G401 (cell line): ENCODE measurements around the gene HSD17B1. TPM values are rescaled to one million over a fixed set of nuclear protein-coding genes. Genes with fewer than 3 reads are reported as not detected.
"Not testable (repeated sequence)": the region's sequence is repeated elsewhere in the genome, so short reads cannot be mapped to it uniquely, and the experiment has no call there.

Source experiments
- DNase-seq: peaks from one replicate; pipeline ENCODE4 v3.0.0-alpha.2; 2015; ENCODE audit warnings: low spot score
- in situ Hi-C: cut with HindIII; loops from 2 replicates; pipeline ENCODE4 v1.10.0; 2016; ENCODE audit warnings: low sequenced_read_pairs, mixed read lengths
- total RNA-seq: library from RNA; depleted of rRNA; stranded (reverse); fragments of >200 nt; shearing (Covaris generic); gene quantifications from 2 replicates; pipeline ENCODE4 v1.2.3, GENCODE V29; 2014; rRNA removed

Gene HSD17B1
- total RNA-seq: 3.5 and 4.4 TPM in 2 replicates

- in situ Hi-C loops, DNase-seq: not testable (repeated sequence)
Measured at GRCh38 chr17:42552736-42553135, at the start of gene HSD17B1. Gene HSD17B1, plus strand, starts transcription at chr17:42552923. Its CDS starts 11 bp downstream, at chr17:42552934.

- in situ Hi-C loops: no loop called here
Measured at GRCh38 chr17:42502926-42503325, 49.8 kb upstream of the HSD17B1 start.

GRCh38 chr17:42507671-42508070, 45.1 kb upstream of the HSD17B1 start:
- in situ Hi-C loops: no loop called here

More at GRCh38 chr17:42502926-42503325, 49.8 kb upstream of the HSD17B1 start:
- no peak for DNase-seq

GRCh38 chr17:42508426-42509165, 44.1 kb upstream of the HSD17B1 start:
- no peak for DNase-seq
- in situ Hi-C loops: no loop called here

More at GRCh38 chr17:42507671-42508070, 45.1 kb upstream of the HSD17B1 start:
- DNase-seq: no peak

- in situ Hi-C loops: no loop called here
- DNase-seq: no peak
Measured at GRCh38 chr17:42509409-42509808, 43.3 kb upstream of the HSD17B1 start.

GRCh38 chr17:42509841-42510240, 42.9 kb upstream of the HSD17B1 start:
- DNase-seq: no peak
- in situ Hi-C loops: no loop called here

- DNase-seq: no peak
- in situ Hi-C loops: no loop called here
Measured at GRCh38 chr17:42512246-42512645, 40.5 kb upstream of the HSD17B1 start.

GRCh38 chr17:42512733-42513251, 39.9 kb upstream of the HSD17B1 start:
- DNase-seq: no peak
- in situ Hi-C loops: no loop called here

- in situ Hi-C loops: no loop called here
- DNase-seq: no peak
Measured at GRCh38 chr17:42513686-42514085, 39.0 kb upstream of the HSD17B1 start.

- in situ Hi-C loops: no loop called here
- no peak for DNase-seq
Measured at GRCh38 chr17:42514279-42514678, 38.4 kb upstream of the HSD17B1 start.

- in situ Hi-C loops: no loop called here
- DNase-seq: no peak
Measured at GRCh38 chr17:42514867-42515266, 37.9 kb upstream of the HSD17B1 start.

GRCh38 chr17:42517516-42517915, 35.2 kb upstream of the HSD17B1 start:
- peak; percentile 67 for DNase-seq
- in situ Hi-C loops: no loop called here

- in situ Hi-C loops: no loop called here
Measured at GRCh38 chr17:42518046-42518754, 34.5 kb upstream of the HSD17B1 start.

GRCh38 chr17:42518755-42519545, 33.8 kb upstream of the HSD17B1 start:
- peak; percentile 32 for DNase-seq
- in situ Hi-C loops: no loop called here

More at GRCh38 chr17:42518046-42518754, 34.5 kb upstream of the HSD17B1 start:
- no peak for DNase-seq

- in situ Hi-C loops: loop anchor here (5.0 kb wide), 1 partner anchor 98 kb away; the partner anchor contains the start of gene CAVIN1
- peak; percentile 79 for DNase-seq
Measured at GRCh38 chr17:42519546-42520491, 32.9 kb upstream of the HSD17B1 start.

- no peak for DNase-seq
- in situ Hi-C loops: loop anchor here (5.0 kb wide), 1 partner anchor 98 kb away; the partner anchor contains the start of gene CAVIN1
Measured at GRCh38 chr17:42520540-42520951, 32.2 kb upstream of the HSD17B1 start.

GRCh38 chr17:42521036-42521435, 31.7 kb upstream of the HSD17B1 start:
- in situ Hi-C loops: loop anchor here (5.0 kb wide), 1 partner anchor 99 kb away; the partner anchor contains the start of gene CAVIN1
- DNase-seq: no peak

- no peak for DNase-seq
- in situ Hi-C loops: loop anchor here (5.0 kb wide), 1 partner anchor 99 kb away; the partner anchor contains the start of gene CAVIN1
Measured at GRCh38 chr17:42521666-42522262, 31.0 kb upstream of the HSD17B1 start.
